ENCODE measurements around the gene C11orf86.
"Not testable (repeated sequence)": the region's sequence is repeated elsewhere in the genome, so short reads cannot be mapped to it uniquely, and the experiment has no call there.

The C11orf86 gene

DNA sequence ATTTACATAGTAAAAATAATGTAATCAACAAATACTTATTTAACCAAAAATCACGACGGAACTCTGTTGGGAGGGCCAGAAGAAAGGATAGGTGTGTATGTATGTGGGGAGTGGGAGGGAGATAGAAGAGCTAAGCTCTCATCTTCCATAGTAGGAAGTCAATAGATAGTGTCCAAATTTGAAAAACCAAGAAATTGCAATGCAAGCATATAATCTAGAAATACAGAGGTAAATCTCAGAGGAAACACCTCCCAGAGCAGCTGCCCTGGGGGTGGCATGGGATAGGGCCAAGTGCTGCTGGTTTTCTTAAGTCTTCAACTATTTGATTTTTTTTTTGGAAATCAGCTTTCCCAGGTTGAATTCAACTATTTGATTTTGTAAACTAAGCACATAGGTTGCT lies 16.9 kb downstream of the C11orf86 start:
- no peak for DNase-seq

- no peak for DNase-seq
Measured at GRCh38 chr11:66996609-66997273, 21.6 kb downstream of the C11orf86 start.

GRCh38 chr11:66999555-66999954 lies 24.5 kb downstream of the C11orf86 start:
- DNase-seq, result no peak

DNA sequence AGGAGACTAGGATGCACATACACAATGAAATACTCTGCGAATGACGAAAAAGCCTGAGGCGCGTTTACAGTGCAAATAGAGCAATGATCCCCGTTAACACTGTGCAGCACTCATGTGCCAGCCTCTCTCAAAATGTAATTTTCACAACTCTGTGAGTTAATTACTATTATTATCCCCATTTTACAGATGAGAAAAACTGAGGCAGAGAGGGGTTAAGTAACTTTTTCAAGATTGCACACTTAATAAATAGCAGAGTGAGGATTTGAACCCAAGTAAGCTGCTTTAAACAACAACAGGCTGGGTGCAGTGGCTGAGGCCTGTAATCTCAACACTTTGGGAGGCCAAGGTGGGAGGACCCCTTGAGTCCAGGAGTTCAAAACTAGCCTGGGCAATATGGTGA lies 26.2 kb downstream of the C11orf86 start:
- no peak for DNase-seq

DNA sequence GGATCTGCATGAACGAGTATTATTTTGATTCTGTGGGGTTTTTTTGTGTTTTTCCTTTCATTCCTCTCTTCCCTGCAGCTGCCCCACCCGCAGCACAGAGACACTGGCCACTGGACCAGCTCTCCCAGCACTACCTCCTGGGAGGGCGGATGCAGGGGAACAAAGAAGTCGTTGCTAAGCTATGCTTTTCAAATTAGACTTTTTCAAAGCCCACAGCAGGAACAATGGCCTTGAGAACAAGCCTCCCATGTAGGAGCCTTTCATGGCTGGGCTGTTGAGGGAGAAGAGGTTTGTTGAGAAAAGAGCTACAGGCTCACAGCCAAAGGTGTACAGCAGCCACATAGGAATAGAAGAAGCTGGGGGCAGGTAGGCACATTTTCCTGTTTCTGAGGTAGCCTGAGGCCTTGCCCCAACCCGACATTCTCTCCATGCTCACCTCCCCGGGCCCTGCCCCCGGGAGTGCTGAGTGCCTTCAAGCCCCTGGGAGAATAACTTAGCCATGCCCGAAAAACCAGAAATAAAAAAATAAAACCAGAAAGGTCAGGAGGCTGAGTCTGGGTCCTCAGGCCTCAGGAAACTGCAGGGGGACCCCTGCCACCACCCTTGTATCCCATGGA lies 27.3 kb downstream of the C11orf86 start:
- no peak for DNase-seq

- DNase-seq, result no peak
Measured at GRCh38 chr11:67002921-67003411, 27.9 kb downstream of the C11orf86 start.

DNA sequence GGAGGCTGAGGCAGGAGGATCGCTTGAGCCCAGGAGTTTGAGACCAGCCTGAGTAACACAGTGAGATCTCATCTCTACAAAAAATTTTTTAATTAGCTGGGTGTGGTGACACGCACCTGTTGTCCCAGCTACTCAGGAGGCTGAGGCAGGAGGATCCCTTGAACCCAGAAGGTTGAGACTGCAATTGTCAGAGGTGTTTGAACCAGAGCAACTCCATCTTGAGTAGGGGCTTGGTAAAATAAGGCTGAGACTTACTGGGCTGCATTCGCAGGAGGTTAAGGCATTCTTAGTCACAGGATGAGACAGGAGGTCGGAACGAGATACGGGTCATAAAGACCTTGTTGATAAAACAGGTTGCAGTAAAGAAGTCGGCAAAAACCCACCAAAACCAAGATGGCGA lies 30.1 kb downstream of the C11orf86 start:
- not testable (repeated sequence) for DNase-seq

GRCh38 chr11:67006029-67006884 lies 31.2 kb downstream of the C11orf86 start:
- DNase-seq, result no peak

GRCh38 chr11:67007126-67007525 lies 32.0 kb downstream of the C11orf86 start:
- no peak for DNase-seq

DNA sequence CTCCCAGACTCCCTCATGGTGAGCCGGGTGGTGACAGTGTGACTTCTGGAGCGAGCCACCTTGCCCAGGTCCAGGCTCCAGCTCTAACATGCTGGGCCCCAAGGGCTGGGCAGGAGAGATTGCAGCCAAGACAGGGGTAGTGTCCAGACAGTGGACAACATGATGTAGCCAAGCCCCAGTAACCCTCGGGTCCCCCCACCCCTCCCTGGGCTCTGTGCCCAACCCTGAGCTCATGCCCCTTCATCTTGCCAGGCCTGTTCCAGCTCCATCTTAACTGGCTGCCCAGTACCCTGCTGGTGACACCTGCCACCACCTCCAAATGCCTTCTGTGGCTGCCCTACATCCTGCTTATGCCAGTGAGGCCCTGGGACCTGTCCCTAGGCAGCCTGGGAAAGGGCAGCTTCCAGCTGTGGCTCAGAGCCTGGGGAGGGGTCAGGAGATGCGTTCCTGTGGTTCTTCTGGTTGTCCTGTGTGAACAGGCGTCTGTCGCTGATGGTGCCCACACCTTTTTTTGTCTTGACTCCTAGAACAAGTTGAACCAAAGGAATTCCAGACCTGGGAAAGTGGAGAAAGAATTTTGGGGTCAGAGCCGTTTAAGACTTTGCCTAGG lies 35.3 kb downstream of the C11orf86 start:
- DNase-seq, result no peak

GRCh38 chr11:67013511-67014045 lies 38.5 kb downstream of the C11orf86 start:
- no peak for DNase-seq

- no peak for DNase-seq
Measured at GRCh38 chr11:67014343-67014742, 39.2 kb downstream of the C11orf86 start.

DNA sequence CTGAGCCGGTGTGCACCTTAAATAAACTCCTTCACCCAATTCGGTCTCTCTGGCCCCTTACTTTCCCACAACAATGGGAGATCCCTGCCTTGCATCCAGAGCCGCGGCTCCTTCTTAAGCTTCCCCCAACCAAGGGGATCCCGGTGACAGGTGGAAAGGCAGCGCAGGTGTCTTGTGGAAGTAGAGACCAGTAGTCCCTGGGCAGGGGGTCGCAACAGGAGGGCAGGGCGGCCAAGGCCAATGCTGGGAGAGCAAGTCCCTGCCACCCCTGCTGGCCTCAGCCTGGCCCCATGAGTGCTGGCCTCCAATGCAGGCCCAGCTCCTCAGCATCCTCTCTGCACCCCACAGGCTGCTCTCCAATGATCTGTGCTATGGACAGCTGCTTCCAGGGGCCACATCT lies 39.9 kb downstream of the C11orf86 start:
- no peak for DNase-seq

- DNase-seq, result no peak
Measured at GRCh38 chr11:67016550-67016949, 41.4 kb downstream of the C11orf86 start.

DNA sequence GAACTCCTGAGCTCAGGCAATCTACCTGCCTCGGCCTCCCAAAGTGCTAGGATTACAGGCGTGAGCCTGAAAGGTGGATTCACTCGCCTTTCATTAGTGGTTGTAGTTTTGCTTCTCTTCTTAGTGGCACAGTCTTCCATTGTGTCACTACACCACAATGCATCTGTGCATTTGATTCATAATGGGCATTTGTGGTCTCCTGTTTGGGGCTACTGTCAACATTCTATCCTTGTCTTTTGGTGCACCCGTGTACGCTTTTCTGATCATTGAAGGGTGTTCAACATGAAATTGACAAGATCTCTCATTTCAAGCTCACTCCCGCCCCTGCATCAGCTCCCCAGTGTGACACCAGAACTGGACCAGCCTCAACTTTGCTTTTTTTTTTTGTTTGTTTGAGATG lies 45.8 kb downstream of the C11orf86 start:
- no peak for DNase-seq

- DNase-seq, result no peak
Measured at GRCh38 chr11:67022341-67022933, 47.3 kb downstream of the C11orf86 start.

GRCh38 chr11:67022961-67023956 lies 48.2 kb downstream of the C11orf86 start, which contains the start of gene SYT12:
Gene SYT12 (plus strand): TSS chr11:67023134. CDS start chr11:67030145, 7,011 bp downstream.
- DNase-seq, result no peak

- DNase-seq, result no peak
Measured at GRCh38 chr11:67023957-67024353, 48.9 kb downstream of the C11orf86 start.

GRCh38 chr11:67024410-67024809 lies 49.3 kb downstream of the C11orf86 start:
- DNase-seq, result no peak

GRCh38 chr11:67024966-67025365 lies 49.9 kb downstream of the C11orf86 start:
- no peak for DNase-seq

DNA sequence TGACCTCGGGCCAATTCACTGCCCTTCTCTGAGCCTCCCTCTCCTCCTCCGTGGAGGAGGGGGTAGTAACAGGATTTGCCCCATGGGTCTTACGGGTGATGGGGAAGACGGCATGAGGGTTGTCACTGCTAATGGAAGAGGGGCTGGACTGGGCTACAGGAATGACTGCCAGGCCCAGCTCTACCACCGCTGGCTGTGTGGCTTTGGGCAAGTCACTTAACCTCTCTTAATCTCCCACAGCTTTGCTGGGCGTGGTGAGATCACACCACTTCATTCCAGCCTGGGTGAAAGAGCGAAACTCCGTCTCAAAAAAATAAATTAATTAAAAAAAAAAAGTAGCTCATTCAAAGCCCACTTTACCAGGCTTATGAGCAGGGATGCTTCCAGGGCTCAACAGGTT lies 50.6 kb downstream of the C11orf86 start:
- DNase-seq, result no peak

Measured in amniotic stem cell (primary cell).